NCI-H1930 (cell line): ENCODE data around the gene C7.

ENCODE experiments used
- DNase-seq, 2 experiments: peaks; one replicate each; lab custom pipeline; 2025; lab: John Stamatoyannopoulos, UW

Gene C7

GRCh38 chr5:40916226-40916625, 6.9 kb downstream of the C7 start:
- DNase-seq = no peak

DNA sequence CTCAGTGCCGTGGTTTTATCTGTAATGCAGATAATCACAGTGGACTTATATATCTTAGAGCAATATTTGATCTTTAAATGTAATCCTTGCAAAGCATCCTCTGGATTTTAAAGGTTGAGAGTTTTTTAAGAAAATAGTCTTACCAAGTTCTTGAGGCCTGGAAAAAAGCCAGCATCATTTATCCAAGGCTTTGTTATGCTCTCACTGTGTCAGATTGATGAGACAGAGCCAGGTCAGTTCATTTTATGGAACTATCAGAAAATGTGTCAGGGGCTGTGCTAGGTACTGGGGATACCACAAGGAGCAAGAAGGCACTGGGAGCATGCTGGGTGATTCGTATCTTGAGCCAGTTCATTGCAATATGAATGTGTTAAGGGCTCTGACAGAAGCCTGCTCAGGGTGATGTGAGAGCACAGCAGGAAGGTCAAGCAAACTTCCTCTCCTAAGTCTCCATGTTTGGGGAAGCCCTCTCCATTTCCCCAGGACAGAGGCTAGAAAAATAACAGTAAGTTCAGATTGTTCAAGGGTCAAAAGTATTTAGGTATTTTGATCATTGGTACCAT, 19.7 kb downstream of the C7 start:
- DNase-seq = no peak

DNA sequence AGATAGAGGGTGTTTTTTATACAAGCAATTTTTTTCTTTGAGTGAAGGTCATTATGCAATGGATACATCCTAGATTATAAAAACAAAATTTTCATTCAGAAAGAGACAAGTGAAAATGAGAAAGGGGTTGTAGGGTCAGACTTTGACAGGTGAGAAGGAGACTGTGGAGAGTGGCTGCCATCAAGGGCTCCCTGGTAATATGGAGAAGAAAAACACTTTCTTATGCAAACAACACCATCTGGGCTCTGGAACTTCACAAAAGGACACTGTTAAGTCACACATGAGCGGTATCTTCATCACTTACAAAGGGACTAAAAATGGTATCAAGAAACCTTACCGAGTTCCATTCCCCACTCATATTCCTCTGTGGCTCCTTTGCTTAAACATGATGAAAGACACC, 23.5 kb downstream of the C7 start:
- DNase-seq = no peak

GRCh38 chr5:40937075-40937474, 27.8 kb downstream of the C7 start:
- DNase-seq = no peak

GRCh38 chr5:40939753-40940152, 30.5 kb downstream of the C7 start:
- no peak for DNase-seq

DNA sequence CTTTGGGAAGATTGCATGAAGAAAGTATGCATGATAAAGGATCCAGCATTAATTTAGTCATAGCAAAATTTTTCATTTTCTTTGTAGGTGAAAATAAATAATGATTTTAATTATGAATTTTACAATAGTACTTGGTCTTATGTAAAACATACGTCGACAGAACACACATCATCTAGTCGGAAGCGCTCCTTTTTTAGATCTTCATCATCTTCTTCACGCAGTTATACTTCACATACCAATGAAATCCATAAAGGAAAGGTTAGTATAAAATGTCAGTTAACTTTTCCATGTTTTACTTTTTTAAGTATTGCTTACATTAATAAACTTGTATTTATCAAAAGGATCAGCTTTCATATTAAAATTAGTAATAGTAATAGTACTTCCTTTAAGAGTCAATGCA, 35.8 kb downstream of the C7 start:
- no peak for DNase-seq

GRCh38 chr5:40955313-40955712, 46.0 kb downstream of the C7 start:
- no peak for DNase-seq

GRCh38 chr5:40957048-40957447, 47.8 kb downstream of the C7 start:
- no peak for DNase-seq

- DNase-seq = no peak
These were observed 49.5 kb downstream of the C7 start for GRCh38 chr5:40958811-40959210.

- DNase-seq = no peak
These were observed 50.7 kb downstream of the C7 start for GRCh38 chr5:40960037-40960436.

- DNase-seq = no peak
These were observed 53.1 kb downstream of the C7 start for GRCh38 chr5:40962207-40962955.

DNA sequence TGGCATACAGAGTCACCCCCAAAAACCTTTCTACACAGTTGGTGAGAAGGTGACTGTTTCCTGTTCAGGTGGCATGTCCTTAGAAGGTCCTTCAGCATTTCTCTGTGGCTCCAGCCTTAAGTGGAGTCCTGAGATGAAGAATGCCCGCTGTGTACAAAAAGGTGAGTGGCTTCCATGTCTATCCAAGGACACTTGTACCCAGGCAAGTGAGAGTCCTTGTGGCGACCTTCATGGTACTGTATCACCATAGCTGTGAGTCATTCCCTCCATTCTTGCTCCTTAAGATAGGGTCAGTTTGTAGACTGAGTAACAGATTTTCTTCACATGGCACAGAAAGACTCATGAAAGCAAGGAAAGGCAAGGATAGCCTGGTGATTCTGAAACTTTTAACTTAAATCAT, 63.1 kb downstream of the C7 start:
- no peak for DNase-seq

- no peak for DNase-seq
These were observed 64.2 kb downstream of the C7 start for GRCh38 chr5:40973364-40974004.

DNA sequence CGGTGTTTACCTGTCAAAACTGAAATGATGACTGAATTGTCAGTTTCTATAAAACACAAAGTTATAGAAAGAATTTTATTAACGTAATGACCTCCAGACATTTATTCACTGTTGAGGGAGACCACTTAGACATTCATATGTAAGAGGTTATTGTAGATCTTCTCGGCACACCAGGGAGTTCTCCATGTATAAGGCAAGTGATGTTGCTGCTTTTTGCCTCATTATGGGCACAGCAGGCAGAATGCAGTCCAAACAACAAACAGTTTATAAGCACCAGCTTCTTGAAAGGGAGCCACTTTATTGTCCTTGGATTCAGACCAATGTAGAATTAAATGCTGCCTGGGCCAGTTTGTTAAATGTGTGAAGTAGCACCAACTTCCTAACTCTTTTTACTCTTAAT, 66.7 kb downstream of the C7 start:
- DNase-seq = peak in 1 of 2 experiments; percentile 22

- no peak for DNase-seq
These were observed 67.5 kb downstream of the C7 start for GRCh38 chr5:40976836-40977235.

DNA sequence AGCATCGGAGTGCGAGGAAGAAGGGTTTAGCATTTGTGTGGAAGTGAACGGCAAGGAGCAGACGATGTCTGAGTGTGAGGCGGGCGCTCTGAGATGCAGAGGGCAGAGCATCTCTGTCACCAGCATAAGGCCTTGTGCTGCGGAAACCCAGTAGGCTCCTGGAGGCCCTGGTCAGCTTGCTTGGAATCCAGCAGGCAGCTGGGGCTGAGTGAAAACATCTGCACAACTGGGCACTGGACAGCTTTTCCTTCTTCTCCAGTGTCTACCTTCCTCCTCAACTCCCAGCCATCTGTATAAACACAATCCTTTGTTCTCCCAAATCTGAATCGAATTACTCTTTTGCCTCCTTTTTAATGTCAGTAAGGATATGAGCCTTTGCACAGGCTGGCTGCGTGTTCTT, 72.1 kb downstream of the C7 start:
- no peak for DNase-seq

GRCh38 chr5:40983781-40984180, 74.5 kb downstream of the C7 start:
- no peak for DNase-seq

DNA sequence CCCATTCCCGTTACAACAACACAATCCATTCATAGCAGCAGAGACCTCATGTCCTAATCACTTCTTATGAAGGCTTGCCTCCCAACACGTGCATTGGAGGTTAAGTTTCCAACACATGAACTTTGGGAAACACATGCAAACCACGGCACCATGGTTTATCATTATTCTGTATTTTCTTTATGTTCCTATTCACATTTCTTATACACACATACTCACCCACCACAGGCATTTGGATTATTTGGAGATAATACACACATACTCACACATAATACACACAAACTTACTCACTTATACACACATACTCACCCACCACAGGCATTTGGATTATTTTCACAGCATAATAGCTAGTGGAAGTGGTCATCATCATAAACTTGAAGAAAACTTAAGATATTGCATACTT, 75.6 kb downstream of the C7 start:
- DNase-seq = no peak

DNA sequence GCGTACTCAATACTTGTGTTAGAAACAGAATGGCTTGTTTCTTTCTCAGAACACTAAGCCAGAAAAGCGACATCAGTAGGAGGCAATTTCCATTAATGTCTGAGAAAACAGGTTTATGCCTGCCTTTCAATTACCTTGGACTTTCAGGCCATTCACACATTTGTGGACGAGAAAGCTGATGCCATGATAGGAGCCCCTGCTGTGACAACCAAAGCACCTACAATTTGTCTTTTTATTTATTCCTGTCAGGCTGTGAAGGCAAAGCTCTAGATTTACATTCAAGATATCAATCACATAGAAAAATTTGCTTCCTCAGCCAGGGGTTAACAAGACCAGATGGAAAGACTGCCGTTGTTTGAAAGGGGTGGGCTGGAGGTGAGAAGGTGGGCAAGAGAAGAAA, 76.2 kb downstream of the C7 start:
- DNase-seq = peak; percentile 20 to 30

GRCh38 chr5:40986666-40987065, 77.4 kb downstream of the C7 start:
- no peak for DNase-seq

- DNase-seq = no peak
These were observed 78.1 kb downstream of the C7 start for GRCh38 chr5:40987349-40987748.

DNA sequence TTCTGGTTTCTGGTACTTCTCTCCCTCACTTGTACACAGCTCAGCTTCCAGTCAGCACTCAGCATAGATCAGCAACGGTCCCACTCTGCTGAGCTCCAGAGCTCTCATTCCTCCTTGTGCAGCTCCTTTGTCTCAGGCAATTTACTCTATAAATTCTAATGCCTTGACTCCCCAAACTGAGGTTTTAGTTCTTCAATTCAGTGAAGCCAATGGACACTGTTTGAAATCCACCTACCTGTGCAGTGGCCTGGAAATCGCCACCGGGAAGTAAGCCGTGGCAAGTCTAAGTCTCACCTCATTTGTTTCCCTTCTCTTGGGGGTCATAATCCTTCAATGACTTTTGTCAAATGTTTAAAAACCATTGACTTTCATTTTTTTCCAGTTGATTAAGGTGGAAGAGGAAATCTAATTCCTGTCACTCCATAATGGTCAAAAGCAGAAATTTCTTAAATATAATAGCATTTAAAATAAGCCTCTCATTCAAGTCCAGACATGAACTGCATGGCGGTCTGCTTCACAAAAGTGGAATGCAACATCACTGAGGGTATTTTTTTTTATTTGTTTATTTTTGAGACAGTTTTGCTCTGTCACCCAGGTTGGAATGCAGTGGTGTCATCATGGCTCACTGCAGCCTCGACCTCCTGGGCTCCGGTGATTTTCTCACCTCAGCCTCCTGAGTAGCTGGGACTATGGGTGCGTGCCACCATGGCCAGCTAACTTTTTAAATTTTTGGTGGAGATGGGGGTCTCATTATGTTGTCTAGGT, 79.6 kb downstream of the C7 start:
- DNase-seq = no peak
